Smooth muscle cell (in vitro differentiated cells): ENCODE data around the gene ERC1. TPM values are rescaled to one million over a fixed set of nuclear protein-coding genes. Genes with fewer than 3 reads are reported as not detected.

Source experiments
- DNase-seq: peaks from one replicate; lab custom pipeline; 2025; ENCODE audit not compliant: unreplicated experiment; lab: John Stamatoyannopoulos, UW
- H2AFZ ChIP-seq: fragments of 200-600 bp; sonication (generic); 2 replicates; pipeline ENCODE4 v1.6.0; 2016; ENCODE audit warnings: antibody characterized with exemption, low read depth, mild to moderate bottlenecking
- H3F3A ChIP-seq: fragments of 200-600 bp; sonication (generic); 2 replicates; pipeline ENCODE4 v1.6.0; 2017; ENCODE audit warnings: antibody characterized with exemption, low read depth
- H3K27ac ChIP-seq: fragments of 200-600 bp; sonication (generic); 2 replicates; pipeline ENCODE4 v1.5.1; 2016; ENCODE audit warnings: low read depth, mild to moderate bottlenecking
- H3K27me3 ChIP-seq: fragments of 200-600 bp; sonication (generic); 2 replicates; pipeline ENCODE4 v1.6.1; 2016; ENCODE audit warnings: low read depth, mild to moderate bottlenecking
- H3K36me3 ChIP-seq: fragments of 200-600 bp; sonication (generic); 2 replicates; pipeline ENCODE4 v1.5.1; 2016; ENCODE audit warnings: low read depth
- H3K4me1 ChIP-seq: fragments of 200-600 bp; sonication (generic); 2 replicates; pipeline ENCODE4 v1.5.1; 2016; ENCODE audit warnings: low read depth
- H3K4me2 ChIP-seq: fragments of 200-600 bp; sonication (generic); 2 replicates; pipeline ENCODE4 v1.6.0; 2016; ENCODE audit warnings: mild to moderate bottlenecking
- H3K4me3 ChIP-seq: fragments of 200-600 bp; sonication (generic); 2 replicates; pipeline ENCODE4 v1.5.1; 2016; ENCODE audit warnings: mild to moderate bottlenecking
- H3K79me2 ChIP-seq: fragments of 200-600 bp; sonication (generic); 2 replicates; pipeline ENCODE4 v1.6.0; 2016; ENCODE audit warnings: low read depth, mild to moderate bottlenecking
- H3K9ac ChIP-seq: fragments of 200-600 bp; sonication (generic); 2 replicates; pipeline ENCODE4 v1.6.0; 2016; ENCODE audit warnings: low read depth
- H3K9me3 ChIP-seq: fragments of 200-600 bp; sonication (generic); replicated peaks from 2 replicates; pipeline ENCODE4 v1.5.1; 2016; ENCODE audit warnings: low read depth
- H4K20me1 ChIP-seq: fragments of 200-600 bp; sonication (generic); 2 replicates; pipeline ENCODE4 v1.6.0; 2016; ENCODE audit warnings: low read depth
- CTCF ChIP-seq: fragments of 200-600 bp; sonication (generic); IDR thresholded peaks from 2 replicates; pipeline ENCODE4 v1.5.1; 2017; ENCODE audit warnings: borderline replicate concordance, mild to moderate bottlenecking, antibody characterized with exemption; ENCODE audit not compliant: insufficient read depth, poor library complexity, severe bottlenecking
- WGBS: methylation state at CpG from one replicate; pipeline ENCODE4 v1.1.7; 2016; ENCODE audit warnings: low lambda C conversion rate; 5-methylcytosine and 5-hydroxymethylcytosine counted together
- polyA plus RNA-seq: library from polyadenylated mRNA; unstranded; fragments of >200 nt; fragmentation: Nextera tagmentation; extraction: Ambion mirVana; gene quantifications from 2 replicates; pipeline ENCODE4 v1.2.1, GENCODE V29; 2016
- total RNA-seq: library from RNA; depleted of rRNA; stranded (reverse); fragments of >200 nt; gene quantifications from 2 replicates; pipeline ENCODE4 v1.2.3, GENCODE V29; 2014

ERC1 gene
- total and polyA plus RNA-seq, 2 experiments from 2014 or later = 13.8 to 17.6 TPM

DNA sequence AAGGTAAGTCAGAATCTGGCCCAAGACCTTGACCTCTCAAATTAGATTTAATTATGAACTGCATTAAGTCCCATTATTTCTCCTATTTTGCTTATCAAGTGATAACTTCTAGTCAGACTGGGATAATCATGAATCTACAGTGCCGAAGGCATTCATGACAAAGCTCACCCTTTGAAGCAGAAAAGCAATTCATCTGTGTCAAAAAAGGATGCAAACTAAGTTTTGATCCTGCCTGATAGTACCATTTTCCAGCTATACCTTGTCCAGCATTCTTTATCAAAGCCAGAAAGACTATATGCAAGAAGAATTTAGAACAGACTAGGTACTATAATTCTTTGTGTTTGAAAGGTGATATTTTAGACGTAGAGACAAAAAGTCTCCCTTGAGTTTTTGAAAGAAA, 335.2 kb downstream of the ERC1 start:
- Histone ChIP-seq H3K36me3 (no peaks in the 10 kb centered on the region), H3K9ac (no peak overlapping the region), H3K9me3 (no peaks in the 10 kb centered on the region), H3K4me2 (no peak overlapping the region), H4K20me1 (no peaks in the 10 kb centered on the region), H2AFZ (no peak overlapping the region), H3K27me3 (no peaks in the 10 kb centered on the region), H3K4me3 (no peak overlapping the region), H3K4me1 (no peaks in the 10 kb centered on the region), H3K27ac (no peak overlapping the region), H3F3A (no peaks in the 10 kb centered on the region), H3K79me2 (no peaks in the 10 kb centered on the region)
- no peak for DNase-seq
- no peak for TF ChIP-seq CTCF
- WGBS = 92% methylated on average over 2 of the region's 2 CpGs

GRCh38 chr12:1328391-1328790, 337.4 kb downstream of the ERC1 start:
- H3K4me1 ChIP-seq = no peaks in the 10 kb centered on the region
- H3K36me3 ChIP-seq = no peaks in the 10 kb centered on the region
- no peaks in the 10 kb centered on the region for H4K20me1 ChIP-seq
- no peak overlapping the region for H3K9ac ChIP-seq
- H3K27ac ChIP-seq = no peak overlapping the region
- no peak overlapping the region for H2AFZ ChIP-seq
- H3K4me3 ChIP-seq = no peak overlapping the region
- no peaks in the 10 kb centered on the region for H3K9me3 ChIP-seq
- no peak overlapping the region for H3K4me2 ChIP-seq
- 93% methylated on average over 8 of the region's 8 CpGs for WGBS
- H3F3A ChIP-seq = no peaks in the 10 kb centered on the region
- H3K79me2 ChIP-seq = no peaks in the 10 kb centered on the region
- DNase-seq = no peak
- no peaks in the 10 kb centered on the region for H3K27me3 ChIP-seq
- no peak for TF ChIP-seq CTCF

GRCh38 chr12:1329784-1330476, 338.9 kb downstream of the ERC1 start:
- H3K9ac ChIP-seq = no peak overlapping the region
- H3K36me3 ChIP-seq = peaks cover 3% of the 10 kb centered on the region
- H3K27me3 ChIP-seq = no peaks in the 10 kb centered on the region
- no peaks in the 10 kb centered on the region for H3K4me1 ChIP-seq
- no peak for TF ChIP-seq CTCF
- H2AFZ ChIP-seq = no peak overlapping the region
- no peak for DNase-seq
- no peak overlapping the region for H3K4me2 ChIP-seq
- H3K4me3 ChIP-seq = no peak overlapping the region
- WGBS = 95% methylated on average over 2 of the region's 2 CpGs
- no peak overlapping the region for H3K27ac ChIP-seq
- H3F3A ChIP-seq = no peaks in the 10 kb centered on the region
- no peaks in the 10 kb centered on the region for H4K20me1 ChIP-seq
- no peaks in the 10 kb centered on the region for H3K79me2 ChIP-seq
- no peaks in the 10 kb centered on the region for H3K9me3 ChIP-seq

DNA sequence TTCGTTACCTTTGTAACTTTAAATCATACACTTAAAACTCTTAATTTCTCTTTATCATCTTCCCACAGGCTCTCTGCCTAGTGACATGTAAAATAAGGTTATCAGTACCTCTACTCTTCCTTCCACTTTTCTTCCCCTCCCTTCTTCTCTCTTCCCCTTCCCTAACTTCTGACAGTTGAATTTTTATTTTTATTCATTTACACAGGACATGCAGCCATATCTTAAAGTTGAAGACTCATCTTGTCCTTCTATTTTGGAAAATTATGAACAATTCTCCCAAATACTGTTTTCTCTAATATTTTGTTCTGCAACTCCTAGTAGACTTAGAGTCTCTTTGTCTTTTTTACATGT, 339.4 kb downstream of the ERC1 start:
- 100% methylated on average over 1 of the region's 1 CpG for WGBS
- Histone ChIP-seq H3K27me3 (no peaks in the 10 kb centered on the region), H3F3A (no peaks in the 10 kb centered on the region), H3K9ac (no peak overlapping the region), H3K4me2 (no peak overlapping the region), H4K20me1 (peaks cover 4% of the 10 kb centered on the region), H3K9me3 (no peaks in the 10 kb centered on the region), H3K4me3 (no peak overlapping the region), H2AFZ (no peak overlapping the region), H3K27ac (no peak overlapping the region), H3K36me3 (peaks cover 3% of the 10 kb centered on the region), H3K4me1 (no peaks in the 10 kb centered on the region), H3K79me2 (no peaks in the 10 kb centered on the region)
- no peak for DNase-seq
- TF ChIP-seq CTCF = no peak
